HG03460 (cell line): ENCODE measurements around the gene RELL1.

Experiments used
- ATAC-seq: cut with Tn5 transposase; IDR thresholded peaks from one replicate; pipeline ENCODE4 v1.9.1; 2021; ENCODE audit not compliant: unreplicated experiment

RELL1 gene

GRCh38 chr4:37667197-37668100 lies 18.7 kb downstream of the RELL1 start:
- ATAC-seq: no peak

GRCh38 chr4:37666625-37667071 lies 19.5 kb downstream of the RELL1 start:
- no peak for ATAC-seq

GRCh38 chr4:37665333-37666320 lies 20.5 kb downstream of the RELL1 start:
- no peak for ATAC-seq

GRCh38 chr4:37664696-37665095 lies 21.5 kb downstream of the RELL1 start:
- ATAC-seq: no peak

GRCh38 chr4:37663552-37663951 lies 22.6 kb downstream of the RELL1 start:
- no peak for ATAC-seq

GRCh38 chr4:37662861-37663390 lies 23.2 kb downstream of the RELL1 start:
- no peak for ATAC-seq

GRCh38 chr4:37662251-37662650 lies 23.9 kb downstream of the RELL1 start:
- no peak for ATAC-seq

GRCh38 chr4:37661772-37662171 lies 24.4 kb downstream of the RELL1 start:
- ATAC-seq: no peak

GRCh38 chr4:37659696-37660095 lies 26.5 kb downstream of the RELL1 start:
- no peak for ATAC-seq

GRCh38 chr4:37656649-37657048 lies 29.5 kb downstream of the RELL1 start:
- ATAC-seq: no peak

GRCh38 chr4:37653601-37654000 lies 32.6 kb downstream of the RELL1 start:
- no peak for ATAC-seq

GRCh38 chr4:37652747-37653527 lies 33.2 kb downstream of the RELL1 start:
- ATAC-seq: no peak

GRCh38 chr4:37651781-37652377 lies 34.3 kb downstream of the RELL1 start:
- no peak for ATAC-seq

GRCh38 chr4:37650481-37650880 lies 35.7 kb downstream of the RELL1 start:
- no peak for ATAC-seq

GRCh38 chr4:37649268-37649667 lies 36.9 kb downstream of the RELL1 start:
- no peak for ATAC-seq

GRCh38 chr4:37648084-37648817 lies 37.9 kb downstream of the RELL1 start:
- ATAC-seq: no peak

GRCh38 chr4:37646247-37646646 lies 39.9 kb downstream of the RELL1 start:
- ATAC-seq: no peak

- no peak for ATAC-seq
These were observed 40.4 kb downstream of the RELL1 start for GRCh38 chr4:37645736-37646135.

- ATAC-seq: no peak
These were observed 41.2 kb downstream of the RELL1 start for GRCh38 chr4:37644962-37645361.
